ENCODE results near the gene SIVA1. TPM values are rescaled to one million over a fixed set of nuclear protein-coding genes. Genes with fewer than 3 reads are reported as not detected.

The SIVA1 gene
- total and polyA plus RNA-seq, 2 of the 8 experiments (the other 6 are each of a cell fraction or from before 2014, with no cell fraction given): 123 to 589 TPM

- H2AFZ ChIP-seq (ENCODE audit: low read length): no peak overlapping the region
- no peaks in the 10 kb centered on the region for H3K23me2 ChIP-seq (ENCODE audit: low read depth, low read length)
- H3K79me2 ChIP-seq (ENCODE audit: control insufficient read depth in 1 of 2, insufficient read depth in 2 of 2, low read length in 2 of 2): no peaks in the 10 kb centered on the region
- no peak overlapping the region for H3K4me3 ChIP-seq (ENCODE audit: extremely low read depth in 1 of 4, insufficient read depth in 2 of 4, low read depth in 3 of 4, low read length in 4 of 4)
- no peak overlapping the region for H3K14ac ChIP-seq (ENCODE audit: insufficient read length)
- peaks cover 0 to 8% (median 0%) of the 10 kb centered on the region in 4 experiments; a peak in 1 of 8 replicates for H3K36me3 ChIP-seq (ENCODE audit: control insufficient read depth in 2 of 4, insufficient read depth in 4 of 4, low read length in 3 of 4)
- H4K8ac ChIP-seq (ENCODE audit: extremely low read depth, insufficient read depth, low read length): no peak overlapping the region
- no peak overlapping the region for H3K4me2 ChIP-seq (ENCODE audit: insufficient read depth in 1 of 2, low read depth in 2 of 2, low read length in 2 of 2)
- 94% methylated on average over 9 of the region's 9 CpGs; no CpG with 5 or more reads in 1 of the 2 experiments for WGBS, 2 experiments (ENCODE audit: extremely low coverage in 1 of 2, insufficient coverage in 1 of 2, insufficient read length in 1 of 2, insufficient replicate concordance in 2 of 2, low coverage in 1 of 2, low lambda C conversion rate in 2 of 2, missing lambda C conversion rate in 1 of 2)
- TF ChIP-seq SP1 (IDR thresholded peaks at IDR 0.05; ENCODE audit: low read depth, low read length) (no peak), E2F6 (IDR thresholded peaks at IDR 0.05) (no peak), BCL11A (IDR thresholded peaks at IDR 0.05; ENCODE audit: low read depth in 2 of 2, low read length in 2 of 2) (no peak), SAP30 (IDR thresholded peaks at IDR 0.05; ENCODE audit: insufficient read depth, insufficient replicate concordance, low read length) (no peak), HDAC6 (IDR thresholded peaks at IDR 0.05; ENCODE audit: low read depth, low read length) (no peak), RAD21 (IDR thresholded peaks at IDR 0.05 in 1 of 2, conservative IDR thresholded peaks at IDR 0.05 in 1 of 2; ENCODE audit: low read depth in 2 of 2, low read length in 2 of 2) (no peak), MAFK (IDR thresholded peaks at IDR 0.05; ENCODE audit: low read depth, low read length) (no peak), GABPA (IDR thresholded peaks at IDR 0.05; ENCODE audit: borderline replicate concordance, insufficient read depth, low read length) (no peak), ATF3 (IDR thresholded peaks at IDR 0.05; ENCODE audit: insufficient read depth, low read depth, low read length) (no peak), POU5F1 (IDR thresholded peaks at IDR 0.05; ENCODE audit: low read depth, low read length) (no peak), TCF12 (IDR thresholded peaks at IDR 0.05; ENCODE audit: low read depth, low read length) (no peak)
- no peak overlapping the region for H3K23ac ChIP-seq (ENCODE audit: insufficient read length)
- no peak overlapping the region for H4K5ac ChIP-seq (ENCODE audit: insufficient read length, low read depth, low read length)
- H2BK12ac ChIP-seq (ENCODE audit: low read depth, low read length): no peak overlapping the region
- no peak for FAIRE-seq
- no peak overlapping the region for H4K91ac ChIP-seq (replicated peaks; ENCODE audit: insufficient read length, low read length)
- H3K9ac ChIP-seq (replicated peaks in 1 of 4; ENCODE audit: extremely low read depth in 1 of 4, low read depth in 3 of 4, low read length in 3 of 4): no peak overlapping the region
- H3K9me3 ChIP-seq (ENCODE audit: insufficient read depth in 2 of 2, low read depth in 1 of 2, low read length in 1 of 2): peaks cover 10 to 25% of the 10 kb centered on the region in 2 experiments
- no peak overlapping the region for H2AK5ac ChIP-seq (ENCODE audit: low read depth, low read length)
- H2BK20ac ChIP-seq (ENCODE audit: low read length): no peak overlapping the region
- POLR2A ChIA-PET (ENCODE audit: partially characterized antibody): interaction anchor here (1.0 to 1.8 kb wide), 3 partner anchors 11 to 57 kb away, joined by 3 to 6 read pairs (median 3); no protein-coding TSS in a partner anchor
- peaks cover 0 to 3% of the 10 kb centered on the region in 2 experiments for H4K20me1 ChIP-seq (replicated peaks in 1 of 2; ENCODE audit: control insufficient read depth in 1 of 2, insufficient read depth in 2 of 2, low read length in 2 of 2)
- CTCF ChIA-PET (ENCODE audit: partially characterized antibody): interaction anchor here (0.7 to 3.5 kb wide), 4 partner anchors 11 to 156 kb away, joined by 3 to 10 read pairs (median 3); no protein-coding TSS in a partner anchor
- no peak overlapping the region for H3K4ac ChIP-seq (replicated peaks; ENCODE audit: insufficient read length, low read depth, low read length)
- H2BK120ac ChIP-seq (replicated peaks; ENCODE audit: low read depth, low read length): no peak overlapping the region
- no peaks in the 10 kb centered on the region for H3K79me1 ChIP-seq (ENCODE audit: low read depth, low read length)
- H3K18ac ChIP-seq (ENCODE audit: extremely low read depth, low read length): no peak overlapping the region
- H3K27me3 ChIP-seq (replicated peaks in 1 of 4; ENCODE audit: control insufficient read depth in 3 of 4, extremely low read depth in 1 of 4, insufficient read depth in 3 of 4, low read length in 3 of 4): peaks cover 0 to 2% (median 0%) of the 10 kb centered on the region in 4 experiments; a peak in 1 of 7 replicates
- no peak for DNase-seq (ENCODE audit: low read depth in 1 of 2, low spot score in 2 of 2)
- H3K27ac ChIP-seq (ENCODE audit: low read depth, low read length): no peak overlapping the region
- peaks cover 0 to 4% (median under 1%) of the 10 kb centered on the region in 4 experiments; a peak in 2 of 7 replicates for H3K4me1 ChIP-seq (replicated peaks in 1 of 4; ENCODE audit: control insufficient read depth in 3 of 4, insufficient read depth in 4 of 4, low read length in 3 of 4)
- H2BK15ac ChIP-seq (ENCODE audit: low read length): no peak overlapping the region
- H3K56ac ChIP-seq (replicated peaks; ENCODE audit: insufficient read length, low read depth, low read length): no peak overlapping the region
- H2BK5ac ChIP-seq (ENCODE audit: low read depth, low read length): no peak overlapping the region
Measured at GRCh38 chr14:104747876-104748275, 5.1 kb upstream of the SIVA1 start.
